Measurements from ENCODE around the gene LMOD3. TPM values are rescaled to one million over a fixed set of nuclear protein-coding genes. Genes with fewer than 3 reads are reported as not detected.

LMOD3 gene
- total RNA-seq, 4 donors from 2014 or later: not detected

DNA sequence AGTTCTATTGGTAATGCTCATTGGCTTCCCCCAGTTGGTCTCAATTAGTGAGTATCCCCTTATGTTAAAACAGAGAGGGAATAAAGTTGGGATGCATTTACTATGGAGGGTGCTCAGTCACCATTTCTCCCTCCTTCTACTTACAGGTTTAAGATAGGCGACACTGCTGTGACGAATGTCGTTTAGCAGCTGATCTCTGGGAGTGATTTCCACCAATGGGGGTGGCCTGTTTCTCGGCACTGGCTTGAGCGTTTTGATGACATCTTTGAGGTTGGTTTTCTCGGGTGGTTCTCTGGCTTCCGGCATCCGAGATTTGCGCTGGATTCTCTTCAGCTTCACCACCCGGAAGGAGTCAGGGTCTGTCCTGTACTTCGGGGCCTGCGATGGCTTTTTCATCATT is 3.8 kb downstream of the LMOD3 start:
- DNase-seq (ENCODE audit: low spot score): no peak
- TF ChIP-seq, protein P1, sequence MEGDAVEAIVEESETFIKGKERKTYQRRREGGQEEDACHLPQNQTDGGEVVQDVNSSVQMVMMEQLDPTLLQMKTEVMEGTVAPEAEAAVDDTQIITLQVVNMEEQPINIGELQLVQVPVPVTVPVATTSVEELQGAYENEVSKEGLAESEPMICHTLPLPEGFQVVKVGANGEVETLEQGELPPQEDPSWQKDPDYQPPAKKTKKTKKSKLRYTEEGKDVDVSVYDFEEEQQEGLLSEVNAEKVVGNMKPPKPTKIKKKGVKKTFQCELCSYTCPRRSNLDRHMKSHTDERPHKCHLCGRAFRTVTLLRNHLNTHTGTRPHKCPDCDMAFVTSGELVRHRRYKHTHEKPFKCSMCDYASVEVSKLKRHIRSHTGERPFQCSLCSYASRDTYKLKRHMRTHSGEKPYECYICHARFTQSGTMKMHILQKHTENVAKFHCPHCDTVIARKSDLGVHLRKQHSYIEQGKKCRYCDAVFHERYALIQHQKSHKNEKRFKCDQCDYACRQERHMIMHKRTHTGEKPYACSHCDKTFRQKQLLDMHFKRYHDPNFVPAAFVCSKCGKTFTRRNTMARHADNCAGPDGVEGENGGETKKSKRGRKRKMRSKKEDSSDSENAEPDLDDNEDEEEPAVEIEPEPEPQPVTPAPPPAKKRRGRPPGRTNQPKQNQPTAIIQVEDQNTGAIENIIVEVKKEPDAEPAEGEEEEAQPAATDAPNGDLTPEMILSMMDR (IDR thresholded peaks at IDR 0.05): no peak
- ATAC-seq (ENCODE audit: low FRiP score): no peak

DNA sequence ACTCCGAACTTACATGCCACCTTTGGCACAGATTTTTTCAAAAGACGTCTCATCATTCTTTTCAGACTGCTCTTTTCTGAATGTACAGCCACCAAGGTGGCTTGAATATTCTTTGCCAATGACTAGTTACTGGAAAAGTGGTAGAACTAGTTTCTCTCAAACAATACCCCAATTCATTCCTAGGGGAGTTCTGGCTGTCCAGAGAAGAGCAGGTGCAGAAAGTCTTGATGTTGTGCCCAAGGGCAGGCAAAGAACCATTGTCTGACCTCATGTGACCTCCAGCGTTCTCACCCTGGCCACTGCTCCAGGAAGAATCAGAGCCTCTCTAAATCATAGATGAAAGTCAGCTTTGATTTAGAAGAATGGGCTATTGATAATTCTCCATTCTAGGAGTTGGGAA is 5.5 kb downstream of the LMOD3 start:
- TF ChIP-seq, protein P1 (IDR thresholded peaks at IDR 0.05): no peak
- no peak for ATAC-seq (ENCODE audit: low FRiP score)
- no peak for DNase-seq (ENCODE audit: low spot score)

DNA sequence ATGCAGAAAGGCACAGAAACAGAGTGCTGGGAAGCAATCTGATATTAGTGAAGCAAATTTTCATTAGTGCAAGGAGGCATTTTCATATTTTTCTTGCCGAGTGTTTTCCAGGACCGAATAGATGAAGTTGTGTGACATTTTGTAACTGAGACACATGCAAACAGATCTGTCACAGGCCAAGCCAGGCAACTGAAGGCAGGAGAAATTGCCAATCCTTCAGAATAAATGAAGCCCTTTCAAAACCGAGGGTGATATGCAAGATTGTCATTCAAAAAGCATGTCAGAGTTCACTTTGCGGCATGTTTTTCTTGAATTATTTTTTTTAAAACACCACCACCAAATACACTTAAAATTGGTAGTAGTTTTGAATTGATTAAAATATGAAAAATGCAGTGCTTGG is 6.2 kb downstream of the LMOD3 start:
- DNase-seq (ENCODE audit: low spot score): no peak
- ATAC-seq (ENCODE audit: low FRiP score): no peak
- TF ChIP-seq, protein P1 (IDR thresholded peaks at IDR 0.05): no peak

DNA sequence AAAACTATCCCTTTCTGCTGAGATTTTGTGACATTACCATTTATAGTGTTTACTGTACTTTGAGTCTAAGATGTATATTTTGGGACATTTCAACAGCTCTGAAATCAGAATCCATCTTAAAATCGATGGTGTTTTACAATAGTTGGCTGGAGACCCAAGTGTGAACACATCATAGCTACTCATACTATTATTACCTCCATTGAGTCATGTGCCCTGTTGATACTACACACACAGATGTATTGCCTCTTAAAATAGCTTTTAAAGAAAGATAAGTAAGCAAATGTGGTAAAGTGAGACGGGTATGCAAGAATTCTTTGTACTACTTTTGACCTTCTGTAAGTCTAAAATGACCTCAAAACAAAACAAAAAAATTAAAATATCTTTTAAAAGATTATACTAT is 6.7 kb downstream of the LMOD3 start:
- no peak for ATAC-seq (ENCODE audit: low FRiP score)
- no peak for DNase-seq (ENCODE audit: low spot score)
- TF ChIP-seq, protein P1 (IDR thresholded peaks at IDR 0.05): no peak

DNA sequence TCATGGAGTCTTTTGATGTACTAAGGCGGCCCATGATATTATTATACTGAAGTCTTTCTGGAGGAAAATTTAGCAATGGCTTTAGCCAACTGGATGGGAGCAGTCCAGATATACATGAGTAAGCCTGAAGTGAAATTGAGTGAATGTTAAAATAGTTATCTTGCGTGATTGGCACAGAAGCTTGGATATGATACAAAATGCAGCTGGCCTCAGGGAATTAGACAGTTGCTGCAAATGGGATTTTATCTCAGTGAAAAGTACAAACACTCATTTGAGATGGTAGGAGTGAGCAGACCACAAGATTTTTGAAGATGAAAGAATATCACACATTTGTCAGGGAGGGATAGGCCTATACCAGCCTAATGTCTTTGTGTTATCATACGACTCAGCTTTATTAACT is 8.9 kb downstream of the LMOD3 start:
- TF ChIP-seq, protein P1 (IDR thresholded peaks at IDR 0.05): no peak
- no peak for ATAC-seq (ENCODE audit: low FRiP score)
- DNase-seq (ENCODE audit: low spot score): no peak

DNA sequence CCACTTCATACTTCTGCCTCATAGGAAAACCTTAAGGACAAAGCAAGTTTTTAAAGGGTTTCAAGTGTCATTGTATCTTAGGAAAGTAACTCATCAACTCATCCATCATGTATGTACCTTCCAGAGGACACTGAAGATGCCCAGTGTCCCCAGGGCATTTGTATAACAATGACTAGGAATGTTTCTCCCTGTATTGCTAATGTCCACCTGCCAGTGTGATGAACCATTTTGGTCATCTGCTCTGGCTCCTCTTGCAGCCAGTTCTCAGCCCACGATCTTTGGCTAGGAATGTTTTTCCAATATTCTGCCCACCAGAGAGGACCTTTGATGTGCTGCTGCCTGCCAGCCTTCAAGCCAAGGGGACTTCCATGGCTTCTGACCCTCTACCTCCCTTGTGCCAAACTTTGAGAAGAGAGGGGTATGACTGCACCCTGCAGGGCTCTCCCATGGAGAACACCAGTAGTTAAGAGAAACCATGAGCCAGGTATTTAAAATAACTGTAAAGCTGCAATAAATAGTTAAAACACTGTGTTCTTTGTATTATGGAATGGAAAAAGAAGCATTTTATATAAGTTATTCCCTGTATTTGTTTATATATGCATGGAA is 11.4 kb downstream of the LMOD3 start:
- DNase-seq (ENCODE audit: low spot score): no peak
- TF ChIP-seq, protein P1 (IDR thresholded peaks at IDR 0.05): no peak
- ATAC-seq (ENCODE audit: low FRiP score): no peak

DNA sequence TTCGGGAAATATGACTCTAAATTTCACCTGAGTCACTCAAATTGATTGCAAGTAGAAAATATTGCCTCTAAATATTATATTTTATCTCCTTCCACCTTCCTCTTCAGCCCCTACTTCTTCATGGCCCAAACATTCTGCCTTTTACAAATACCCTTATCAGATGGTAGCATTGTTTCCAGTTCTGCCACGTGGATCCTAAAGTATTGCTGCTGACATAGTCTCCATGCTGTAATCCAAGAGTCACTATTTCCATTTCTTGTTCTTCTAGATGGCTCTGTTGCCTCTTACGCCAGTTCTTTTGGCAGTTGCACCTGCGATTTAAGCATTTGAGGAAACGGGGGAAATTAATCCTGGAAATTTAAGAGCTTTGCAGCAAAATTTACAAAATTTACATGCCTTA is 13.6 kb downstream of the LMOD3 start:
- TF ChIP-seq, protein P1 (IDR thresholded peaks at IDR 0.05): no peak
- no peak for DNase-seq (ENCODE audit: low spot score)
- no peak for ATAC-seq (ENCODE audit: low FRiP score)

Data from omental fat pad (tissue), 4 donors.